Measurements from ENCODE around the gene SRBD1.

SRBD1 gene

GRCh38 chr2:45352506-45352905 is 258.6 kb downstream of the SRBD1 start:
- TF ChIP-seq CTCF (IDR thresholded peaks at IDR 0.05; ENCODE audit: low read length) (no peak), EZH2phosphoT487 (IDR thresholded peaks at IDR 0.05; ENCODE audit: low read length) (no peak), EZH2 (optimal IDR thresholded peaks at IDR 0.05; ENCODE audit: low read depth, low read length) (no peak)
- no peaks in the 10 kb centered on the region for H3K4me1 ChIP-seq (ENCODE audit: low read length)
- H3K4me2 ChIP-seq (ENCODE audit: low read depth, low read length), result no peak overlapping the region
- no peaks in the 10 kb centered on the region for H3K79me2 ChIP-seq (ENCODE audit: low read length)
- H3K9me2 ChIP-seq (replicated peaks; ENCODE audit: insufficient read depth, low read length), result no peaks in the 10 kb centered on the region
- H4K20me1 ChIP-seq (ENCODE audit: insufficient read depth, low read length), result no peaks in the 10 kb centered on the region
- no peaks in the 10 kb centered on the region for H3K36me3 ChIP-seq (replicated peaks; ENCODE audit: insufficient read depth, low read length)
- DNase-seq, result no peak
- no peak overlapping the region for H3K4me3 ChIP-seq (ENCODE audit: low read length)
- no peaks in the 10 kb centered on the region for H3K9me3 ChIP-seq (replicated peaks; ENCODE audit: insufficient read depth, low read length)
- H3K27ac ChIP-seq (ENCODE audit: low read length), result no peak overlapping the region
- no peak overlapping the region for H3K9ac ChIP-seq (ENCODE audit: low read length)
- H3F3A ChIP-seq (ENCODE audit: insufficient read depth, low read length), result no peaks in the 10 kb centered on the region
- no peaks in the 10 kb centered on the region for H3K27me3 ChIP-seq (replicated peaks; ENCODE audit: insufficient read depth, low read length)
- H2AFZ ChIP-seq (ENCODE audit: low read length), result no peak overlapping the region

- Histone ChIP-seq H3K9me3 (replicated peaks; ENCODE audit: insufficient read depth, low read length) (no peaks in the 10 kb centered on the region), H3K4me1 (ENCODE audit: low read length) (no peaks in the 10 kb centered on the region), H2AFZ (ENCODE audit: low read length) (no peak overlapping the region), H3F3A (ENCODE audit: insufficient read depth, low read length) (no peaks in the 10 kb centered on the region), H3K9ac (ENCODE audit: low read length) (no peak overlapping the region), H3K79me2 (ENCODE audit: low read length) (no peaks in the 10 kb centered on the region), H4K20me1 (ENCODE audit: insufficient read depth, low read length) (no peaks in the 10 kb centered on the region), H3K27ac (ENCODE audit: low read length) (no peak overlapping the region), H3K36me3 (replicated peaks; ENCODE audit: insufficient read depth, low read length) (no peaks in the 10 kb centered on the region), H3K4me2 (ENCODE audit: low read depth, low read length) (no peak overlapping the region), H3K4me3 (ENCODE audit: low read length) (no peak overlapping the region), H3K27me3 (replicated peaks; ENCODE audit: insufficient read depth, low read length) (no peaks in the 10 kb centered on the region), H3K9me2 (replicated peaks; ENCODE audit: insufficient read depth, low read length) (no peaks in the 10 kb centered on the region)
- no peak for DNase-seq
- TF ChIP-seq EZH2phosphoT487 (IDR thresholded peaks at IDR 0.05; ENCODE audit: low read length) (no peak), CTCF (IDR thresholded peaks at IDR 0.05; ENCODE audit: low read length) (no peak), EZH2 (optimal IDR thresholded peaks at IDR 0.05; ENCODE audit: low read depth, low read length) (no peak)
These were observed 265.5 kb downstream of the SRBD1 start for GRCh38 chr2:45345331-45346234.

GRCh38 chr2:45344502-45344901 is 266.6 kb downstream of the SRBD1 start:
- no peaks in the 10 kb centered on the region for H3K9me2 ChIP-seq (replicated peaks; ENCODE audit: insufficient read depth, low read length)
- H3K36me3 ChIP-seq (replicated peaks; ENCODE audit: insufficient read depth, low read length), result no peaks in the 10 kb centered on the region
- no peaks in the 10 kb centered on the region for H3F3A ChIP-seq (ENCODE audit: insufficient read depth, low read length)
- no peak overlapping the region for H3K9ac ChIP-seq (ENCODE audit: low read length)
- no peak overlapping the region for H3K4me2 ChIP-seq (ENCODE audit: low read depth, low read length)
- DNase-seq, result no peak
- H3K4me1 ChIP-seq (ENCODE audit: low read length), result no peaks in the 10 kb centered on the region
- H2AFZ ChIP-seq (ENCODE audit: low read length), result no peak overlapping the region
- H3K27me3 ChIP-seq (replicated peaks; ENCODE audit: insufficient read depth, low read length), result no peaks in the 10 kb centered on the region
- H3K79me2 ChIP-seq (ENCODE audit: low read length), result no peaks in the 10 kb centered on the region
- no peak overlapping the region for H3K27ac ChIP-seq (ENCODE audit: low read length)
- H4K20me1 ChIP-seq (ENCODE audit: insufficient read depth, low read length), result no peaks in the 10 kb centered on the region
- H3K4me3 ChIP-seq (ENCODE audit: low read length), result no peak overlapping the region
- no peaks in the 10 kb centered on the region for H3K9me3 ChIP-seq (replicated peaks; ENCODE audit: insufficient read depth, low read length)
- no peak for TF ChIP-seq CTCF (IDR thresholded peaks at IDR 0.05; ENCODE audit: low read length)
- TF ChIP-seq EZH2 (optimal IDR thresholded peaks at IDR 0.05; ENCODE audit: low read depth, low read length), result no peak
- no peak for TF ChIP-seq EZH2phosphoT487 (IDR thresholded peaks at IDR 0.05; ENCODE audit: low read length)

Measured in MM.1S (cell line).